Adrenal gland (tissue), 12 donors: ENCODE results near the gene KLHL26. TPM values are rescaled to one million over a fixed set of nuclear protein-coding genes. Genes with fewer than 3 reads are reported as not detected.

Experiments
- DNase-seq, 7 donors: peaks; one replicate each; pipeline ENCODE4 v3.0.0-alpha.2; 2019 to 2020
- H3K27ac ChIP-seq, 5 donors: fragments of 200-600 bp; sonication (generic) in 4 of 5; 1 replicate in 3 of 5; 2 replicates in 2 of 5; pipeline versions ENCODE4 v1.5.1 to v1.8.0; 2016 to 2020; ENCODE audit warnings: mild to moderate bottlenecking in 1 of 5
- H3K27me3 ChIP-seq: fragments of 200-600 bp; 2 replicates; pipeline ENCODE4 v1.8.0; 2021
- H3K36me3 ChIP-seq, 2 donors: fragments of 200-600 bp; replicated peaks in 1 of 2; 1 replicate in 1 of 2; 2 replicates in 1 of 2; pipeline versions ENCODE4 v1.5.1 to v1.8.0; 2018 to 2022
- H3K4me1 ChIP-seq, 2 donors: fragments of 200-600 bp; replicated peaks in 1 of 2; 1 replicate in 1 of 2; 2 replicates in 1 of 2; pipeline versions ENCODE4 v1.5.1 to v1.8.0; 2018 to 2021
- H3K4me3 ChIP-seq, 4 donors: fragments of 200-600 bp; sonication (generic) in 3 of 4; one replicate each; pipeline ENCODE4 v1.5.1; 2016 to 2018
- H3K9me3 ChIP-seq, 3 donors: fragments of 200-600 bp; sonication (generic) in 1 of 3; replicated peaks in 1 of 3; 1 replicate in 2 of 3; 2 replicates in 1 of 3; pipeline versions ENCODE4 v1.5.1 to v1.8.0; 2016 to 2021
- POLR2A ChIP-seq, 2 donors: fragments of 450-650 bp; IDR thresholded peaks; one replicate each; pipeline ENCODE4 v1.6.1; 2017; ENCODE audit warnings: antibody characterized with exemption in 2 of 2, mild to moderate bottlenecking in 2 of 2, moderate library complexity in 1 of 2
- WGBS, 4 donors: extraction: QIAGEN DNeasy Blood & Tissue Kit in 2 of 4; methylation state at CpG; one replicate each; pipeline versions ENCODE4 v1.1.5 to v1.1.7; 2013 to 2017; 5-methylcytosine and 5-hydroxymethylcytosine counted together
- intact Hi-C, 2 donors: fragments of 100-400 bp; cut with DNase I; formaldehyde crosslinking; loops; one replicate each; pipeline versions ENCODE4 v1.14.1 to v1.15.0; 2022 to 2023
- polyA plus RNA-seq, 3 donors: library from polyadenylated mRNA; stranded (reverse); fragments of 200-250 nt in 2 of 3; fragments of 350-450 nt in 1 of 3; fragmentation: Illumina TruSeq in 1 of 3; extraction: RNeasy Lipid Tissue Mini Kit (QIAGEN cat#74804) in 1 of 3; gene quantifications; one replicate each; pipeline ENCODE4 v1.2.3, GENCODE V29; 2013 to 2014
- total RNA-seq, 9 donors: library from RNA; depleted of rRNA in 4 of 9; stranded (reverse); fragments of >200 nt in 4 of 9; fragments of 120-200 nt in 1 of 9; fragmentation: NEBNext Ultra II Directional in 1 of 9; extraction: Animal tissue kit (Norgen Biotek cat#: 25700) in 1 of 9; gene quantifications; one replicate each; pipeline versions ENCODE4 v1.1.0 to v1.2.4, GENCODE V29; 2013 to 2023
- TF ChIP-seq, protein P1 (sequence below), 6 experiments: fragments of 450-650 bp in 4 of 6; fragments of 200-600 bp in 2 of 6; sonication (generic) in 1 of 6; IDR thresholded peaks; 1 replicate in 5 of 6; 2 replicates in 1 of 6; pipeline versions ENCODE4 v1.5.1 to v1.8.0; 2016 to 2021; ENCODE audit warnings: antibody characterized with exemption in 6 of 6, mild to moderate bottlenecking in 2 of 6, moderate library complexity in 1 of 6
- donor health status: healthy with polysubstance abuse.
- donor health status: Bipolar disorder and iron deficiency.
- donor health status: DM: yes; HTN: yes; CAD: no.
- donor health status: DM: no; HTN: no; CAD: no.
- donor health status: DM: no; HTN: no; CAD: no.
- donor health status: DM: yes; HTN: yes; CAD: no.

Gene KLHL26
- total and polyA plus RNA-seq, 12 donors, result 1.4 to 15.2 (median 8.2) TPM

- Histone ChIP-seq H3K4me3 (no peak overlapping the region), H3K36me3 (no peaks in the 10 kb centered on the region), H3K4me1 (peaks cover 0 to 5% of the 10 kb centered on the region in 2 donors), H3K27me3 (peaks cover 58% of the 10 kb centered on the region), H3K9me3 (no peaks in the 10 kb centered on the region), H3K27ac (no peak overlapping the region)
- no peak for DNase-seq
- 25 to 59% (median 32%) methylated on average over 10 of the region's 10 CpGs for WGBS, 4 donors
- TF ChIP-seq, protein P1, sequence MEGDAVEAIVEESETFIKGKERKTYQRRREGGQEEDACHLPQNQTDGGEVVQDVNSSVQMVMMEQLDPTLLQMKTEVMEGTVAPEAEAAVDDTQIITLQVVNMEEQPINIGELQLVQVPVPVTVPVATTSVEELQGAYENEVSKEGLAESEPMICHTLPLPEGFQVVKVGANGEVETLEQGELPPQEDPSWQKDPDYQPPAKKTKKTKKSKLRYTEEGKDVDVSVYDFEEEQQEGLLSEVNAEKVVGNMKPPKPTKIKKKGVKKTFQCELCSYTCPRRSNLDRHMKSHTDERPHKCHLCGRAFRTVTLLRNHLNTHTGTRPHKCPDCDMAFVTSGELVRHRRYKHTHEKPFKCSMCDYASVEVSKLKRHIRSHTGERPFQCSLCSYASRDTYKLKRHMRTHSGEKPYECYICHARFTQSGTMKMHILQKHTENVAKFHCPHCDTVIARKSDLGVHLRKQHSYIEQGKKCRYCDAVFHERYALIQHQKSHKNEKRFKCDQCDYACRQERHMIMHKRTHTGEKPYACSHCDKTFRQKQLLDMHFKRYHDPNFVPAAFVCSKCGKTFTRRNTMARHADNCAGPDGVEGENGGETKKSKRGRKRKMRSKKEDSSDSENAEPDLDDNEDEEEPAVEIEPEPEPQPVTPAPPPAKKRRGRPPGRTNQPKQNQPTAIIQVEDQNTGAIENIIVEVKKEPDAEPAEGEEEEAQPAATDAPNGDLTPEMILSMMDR (IDR thresholded peaks at IDR 0.05), result no peak
- TF ChIP-seq POLR2A (IDR thresholded peaks at IDR 0.05), result no peak
- intact Hi-C loops, result no loop called here
Observed at GRCh38 chr19:18604820-18605159, 32.0 kb upstream of the KLHL26 start.

DNA sequence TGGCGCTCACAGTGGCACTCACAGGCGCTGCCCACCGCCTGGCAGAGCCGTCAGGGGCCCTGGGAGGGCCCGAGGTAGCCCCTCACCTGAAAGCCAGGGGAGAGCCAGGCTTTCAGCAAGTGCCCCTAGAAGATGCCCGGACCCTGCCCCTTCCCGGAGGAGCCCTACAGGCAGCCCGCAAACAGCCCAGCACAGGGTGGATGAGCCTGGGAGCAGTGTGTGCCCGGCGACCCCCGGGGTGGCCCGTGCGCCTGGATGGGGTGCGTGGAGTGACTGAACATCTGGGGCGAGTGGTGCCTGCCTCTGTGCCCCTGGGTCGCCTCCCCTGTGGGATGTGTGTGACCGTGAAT lies 31.7 kb upstream of the KLHL26 start:
- 11 to 20% (median 15%) methylated on average over 5 to 17 of the region's 17 CpGs for WGBS, 4 donors
- Histone ChIP-seq H3K27me3 (peaks cover 61% of the 10 kb centered on the region), H3K27ac (no peak overlapping the region), H3K4me3 (no peak overlapping the region), H3K4me1 (peaks cover 0 to 5% of the 10 kb centered on the region in 2 donors), H3K9me3 (no peaks in the 10 kb centered on the region), H3K36me3 (no peaks in the 10 kb centered on the region)
- TF ChIP-seq POLR2A (IDR thresholded peaks at IDR 0.05), result no peak
- TF ChIP-seq, protein P1 (IDR thresholded peaks at IDR 0.05), result no peak
- DNase-seq, result no peak
- intact Hi-C loops, result no loop called here

DNA sequence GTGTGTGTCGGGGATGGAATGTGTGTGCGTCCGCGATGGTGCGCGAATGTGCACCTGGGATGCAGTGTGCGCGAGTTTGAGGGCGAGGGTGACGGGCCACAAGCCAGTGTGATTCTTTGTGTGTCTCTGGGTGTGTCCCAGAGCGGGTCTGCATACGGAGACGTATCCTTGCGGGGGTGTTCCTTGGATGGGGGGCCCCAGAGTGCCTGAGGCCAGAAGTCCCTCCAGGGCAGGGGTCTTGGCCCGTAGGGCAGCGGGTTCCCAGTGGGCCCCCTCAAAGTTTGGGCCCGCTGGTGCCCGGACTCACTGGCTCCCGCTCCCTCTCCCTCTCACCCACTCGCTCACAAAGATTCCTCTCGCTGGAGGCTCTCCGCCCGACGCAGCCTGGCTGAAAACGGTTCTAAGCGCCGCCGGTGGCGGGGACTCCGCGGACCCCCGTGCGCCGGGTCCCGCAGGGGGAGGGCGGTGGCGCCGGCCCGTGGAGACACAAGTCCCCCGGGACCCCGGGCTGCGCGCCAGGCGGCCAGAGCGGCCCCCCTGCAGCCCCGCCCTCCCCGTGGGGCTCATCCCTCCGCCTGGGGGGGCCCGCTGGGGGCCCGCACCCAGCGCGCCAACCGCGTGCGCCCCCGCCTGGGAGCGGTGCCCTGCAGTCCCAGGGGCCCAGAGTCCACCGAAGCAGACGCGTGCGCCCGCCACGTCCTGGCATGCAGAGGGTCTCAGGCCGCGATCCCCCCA lies 31.1 kb upstream of the KLHL26 start:
- WGBS, 4 donors, result 1 to 4% (median 3%) methylated on average over 14 to 65 of the region's 65 CpGs; no CpG with 5 or more reads in 1 of the 4 donors
- Histone ChIP-seq H3K27ac (no peak overlapping the region), H3K4me3 (peak overlapping the region in 1 of 4 donors; percentile 23), H3K4me1 (peaks cover 0 to 7% of the 10 kb centered on the region in 2 donors), H3K36me3 (no peaks in the 10 kb centered on the region), H3K9me3 (no peaks in the 10 kb centered on the region), H3K27me3 (peaks cover 67% of the 10 kb centered on the region)
- DNase-seq, result no peak
- intact Hi-C loops, result no loop called here
- TF ChIP-seq POLR2A (IDR thresholded peaks at IDR 0.05), result no peak
- TF ChIP-seq, protein P1 (IDR thresholded peaks at IDR 0.05), result no peak

- H3K4me1 ChIP-seq, result peaks cover 0 to 15% of the 10 kb centered on the region in 2 donors
- H3K27ac ChIP-seq, result no peak within 1 kb of the TSS
- TF ChIP-seq, protein P1 (IDR thresholded peaks at IDR 0.05), result no peak
- no peak for TF ChIP-seq POLR2A (IDR thresholded peaks at IDR 0.05)
- peak within 1 kb of the TSS in 1 of 4 donors; percentile 23 for H3K4me3 ChIP-seq
- 0 to 1% (median 1%) methylated on average over 5 to 108 of the region's 116 CpGs for WGBS, 4 donors
- no peak for DNase-seq
- intact Hi-C loops, result no loop called here
- peaks cover 75% of the 10 kb centered on the region for H3K27me3 ChIP-seq
- H3K36me3 ChIP-seq, result no peaks in the 10 kb centered on the region
- H3K9me3 ChIP-seq, result no peaks in the 10 kb centered on the region
Observed at GRCh38 chr19:18606281-18607225, 30.3 kb upstream of the KLHL26 start, which contains the start of gene CRLF1. TSS of gene CRLF1 (minus strand) at chr19:18606799. CDS start at chr19:18606656, 143 bp downstream.
